Thyroid gland (tissue), 4 donors: ENCODE measurements around the gene COL27A1. TPM values are rescaled to one million over a fixed set of nuclear protein-coding genes. Genes with fewer than 3 reads are reported as not detected.

ENCODE experiments used
- DNase-seq, 2 donors: peaks; one replicate each; pipeline ENCODE4 v3.0.0-alpha.2; 2019
- H3K27ac ChIP-seq, 3 donors: fragments of 200-600 bp; sonication (generic); 1 replicate in 2 of 3; 2 replicates in 1 of 3; pipeline ENCODE4 v1.5.1; 2016 to 2019; ENCODE audit warnings: mild to moderate bottlenecking in 1 of 3, moderate library complexity in 1 of 3
- H3K27me3 ChIP-seq: fragments of 200-600 bp; sonication (generic); one replicate; pipeline ENCODE4 v1.5.1; 2019
- H3K36me3 ChIP-seq, 2 donors: fragments of 200-600 bp; sonication (generic); one replicate each; pipeline ENCODE4 v1.5.1; 2016 to 2019
- H3K4me1 ChIP-seq, 2 donors: fragments of 200-600 bp; sonication (generic); one replicate each; pipeline ENCODE4 v1.5.1; 2017 to 2019
- H3K4me3 ChIP-seq, 3 donors: fragments of 200-600 bp; sonication (generic); replicated peaks in 1 of 3; 1 replicate in 2 of 3; 2 replicates in 1 of 3; pipeline ENCODE4 v1.5.1; 2016; ENCODE audit warnings: mild to moderate bottlenecking in 1 of 3
- H3K9me3 ChIP-seq: fragments of 200-600 bp; sonication (generic); one replicate; pipeline ENCODE4 v1.5.1; 2017
- POLR2A ChIP-seq, 2 donors: fragments of 450-650 bp; IDR thresholded peaks; one replicate each; pipeline ENCODE4 v1.6.1; 2017; ENCODE audit warnings: antibody characterized with exemption in 2 of 2, mild to moderate bottlenecking in 2 of 2, moderate library complexity in 1 of 2
- WGBS, 2 donors: methylation state at CpG; one replicate each; pipeline ENCODE4 v1.1.5; 2017; 5-methylcytosine and 5-hydroxymethylcytosine counted together
- intact Hi-C: fragments of 100-400 bp; cut with DNase I; formaldehyde crosslinking; loops from one replicate; pipeline ENCODE4 v1.15.1; 2023
- total RNA-seq, 4 donors: library from RNA; depleted of rRNA; stranded (reverse); fragments of >200 nt; gene quantifications; one replicate each; pipeline ENCODE4 v1.2.3, GENCODE V29; 2016
- TF ChIP-seq, protein P1 (sequence below), 6 experiments: fragments of 200-600 bp in 3 of 6; fragments of 450-650 bp in 3 of 6; sonication (generic) in 3 of 6; IDR thresholded peaks; one replicate each; pipeline ENCODE4 v1.5.1; 2016 to 2019; ENCODE audit warnings: antibody characterized with exemption in 6 of 6, mild to moderate bottlenecking in 2 of 6, inconsistent platforms in 1 of 6, moderate library complexity in 1 of 6

The COL27A1 gene
- total RNA-seq, 4 donors from 2014 or later = 6.7 to 32.5 (median 10.6) TPM

DNA sequence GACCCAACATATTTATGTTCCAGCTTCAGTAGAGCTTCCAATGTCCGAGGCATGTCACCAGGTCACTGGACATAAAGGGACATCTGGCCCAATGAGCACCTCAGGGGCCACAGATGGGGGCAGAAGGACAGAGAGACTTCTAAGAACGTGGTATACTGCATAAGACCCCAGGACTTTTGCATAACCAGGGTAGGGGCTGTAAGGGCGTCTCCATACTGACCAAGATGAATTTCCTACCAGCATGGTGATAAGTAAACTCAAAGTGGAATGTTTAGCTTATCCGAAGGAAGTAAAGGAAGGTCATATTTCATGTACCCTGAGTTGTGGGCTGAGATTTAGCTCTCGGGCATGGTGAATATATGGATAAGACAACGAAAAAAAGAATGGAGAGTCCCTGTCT is 17.5 kb upstream of the COL27A1 start:
- no peak overlapping the region for H3K27ac ChIP-seq
- no peaks in the 10 kb centered on the region for H3K36me3 ChIP-seq
- no peak overlapping the region for H3K4me3 ChIP-seq
- intact Hi-C loops = no loop called here
- TF ChIP-seq, protein P1, sequence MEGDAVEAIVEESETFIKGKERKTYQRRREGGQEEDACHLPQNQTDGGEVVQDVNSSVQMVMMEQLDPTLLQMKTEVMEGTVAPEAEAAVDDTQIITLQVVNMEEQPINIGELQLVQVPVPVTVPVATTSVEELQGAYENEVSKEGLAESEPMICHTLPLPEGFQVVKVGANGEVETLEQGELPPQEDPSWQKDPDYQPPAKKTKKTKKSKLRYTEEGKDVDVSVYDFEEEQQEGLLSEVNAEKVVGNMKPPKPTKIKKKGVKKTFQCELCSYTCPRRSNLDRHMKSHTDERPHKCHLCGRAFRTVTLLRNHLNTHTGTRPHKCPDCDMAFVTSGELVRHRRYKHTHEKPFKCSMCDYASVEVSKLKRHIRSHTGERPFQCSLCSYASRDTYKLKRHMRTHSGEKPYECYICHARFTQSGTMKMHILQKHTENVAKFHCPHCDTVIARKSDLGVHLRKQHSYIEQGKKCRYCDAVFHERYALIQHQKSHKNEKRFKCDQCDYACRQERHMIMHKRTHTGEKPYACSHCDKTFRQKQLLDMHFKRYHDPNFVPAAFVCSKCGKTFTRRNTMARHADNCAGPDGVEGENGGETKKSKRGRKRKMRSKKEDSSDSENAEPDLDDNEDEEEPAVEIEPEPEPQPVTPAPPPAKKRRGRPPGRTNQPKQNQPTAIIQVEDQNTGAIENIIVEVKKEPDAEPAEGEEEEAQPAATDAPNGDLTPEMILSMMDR (IDR thresholded peaks at IDR 0.05) = no peak
- TF ChIP-seq POLR2A (IDR thresholded peaks at IDR 0.05) = no peak
- no peak for DNase-seq
- no peaks in the 10 kb centered on the region for H3K27me3 ChIP-seq
- WGBS, 2 donors = 94% methylated on average over 6 of the region's 6 CpGs
- peaks cover 5 to 32% of the 10 kb centered on the region in 2 donors for H3K4me1 ChIP-seq
- no peaks in the 10 kb centered on the region for H3K9me3 ChIP-seq

DNA sequence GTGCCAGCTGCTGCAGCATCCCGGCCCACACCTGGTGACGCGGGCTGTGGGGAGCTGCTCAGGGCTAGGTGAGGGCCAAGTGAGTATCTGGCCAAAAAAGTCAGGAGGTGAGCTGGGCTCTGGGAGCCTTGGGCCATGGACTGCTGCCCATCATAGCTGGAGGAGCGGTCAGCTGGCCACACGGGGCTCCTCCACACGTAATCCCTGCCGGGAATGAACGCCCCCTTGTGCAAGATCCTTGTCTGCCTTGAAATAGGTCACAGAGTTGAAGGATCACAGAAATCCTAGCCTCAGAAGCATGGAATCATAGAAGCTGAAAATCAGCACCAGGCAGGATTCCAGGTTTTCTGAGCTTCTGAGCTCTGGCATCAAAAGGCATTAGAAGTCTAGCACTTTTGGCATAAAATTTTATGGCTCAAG is 16.8 kb upstream of the COL27A1 start:
- Histone ChIP-seq H3K4me3 (no peak overlapping the region), H3K36me3 (no peaks in the 10 kb centered on the region), H3K4me1 (peaks cover 5 to 32% of the 10 kb centered on the region in 2 donors), H3K27me3 (no peaks in the 10 kb centered on the region), H3K27ac (no peak overlapping the region), H3K9me3 (no peaks in the 10 kb centered on the region)
- WGBS, 2 donors = 73 to 83% methylated on average over 8 of the region's 8 CpGs
- intact Hi-C loops = no loop called here
- peak; percentile 36 to 42 for DNase-seq
- TF ChIP-seq POLR2A (IDR thresholded peaks at IDR 0.05) = no peak
- TF ChIP-seq, protein P1 (IDR thresholded peaks at IDR 0.05) = no peak

DNA sequence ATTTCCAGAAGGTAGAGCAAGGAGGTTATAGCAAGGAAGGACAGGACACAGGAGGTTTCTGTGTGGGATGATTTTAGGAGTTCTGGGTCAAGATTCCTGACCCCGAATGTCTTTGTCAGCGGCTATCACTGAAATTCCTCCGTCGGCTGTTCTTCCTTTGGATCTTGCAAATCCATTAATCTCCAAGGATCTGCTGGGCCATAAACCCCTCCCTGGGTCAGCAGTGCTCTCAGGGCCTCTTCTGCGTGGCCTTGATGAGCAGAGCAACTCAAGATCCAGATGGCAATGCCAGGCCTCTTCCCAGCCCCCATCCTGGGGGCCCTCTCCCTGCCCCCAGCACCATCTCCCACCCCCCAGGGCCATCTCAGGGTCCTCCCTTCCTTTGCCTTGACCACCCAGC is 16.3 kb upstream of the COL27A1 start:
- intact Hi-C loops = no loop called here
- no peaks in the 10 kb centered on the region for H3K36me3 ChIP-seq
- no peak for DNase-seq
- peaks cover 5 to 27% of the 10 kb centered on the region in 2 donors for H3K4me1 ChIP-seq
- H3K4me3 ChIP-seq = no peak overlapping the region
- H3K27ac ChIP-seq = no peak overlapping the region
- no peaks in the 10 kb centered on the region for H3K27me3 ChIP-seq
- 84 to 89% methylated on average over 5 of the region's 5 CpGs for WGBS, 2 donors
- no peaks in the 10 kb centered on the region for H3K9me3 ChIP-seq
- TF ChIP-seq POLR2A (IDR thresholded peaks at IDR 0.05) = no peak
- TF ChIP-seq, protein P1 (IDR thresholded peaks at IDR 0.05) = no peak

DNA sequence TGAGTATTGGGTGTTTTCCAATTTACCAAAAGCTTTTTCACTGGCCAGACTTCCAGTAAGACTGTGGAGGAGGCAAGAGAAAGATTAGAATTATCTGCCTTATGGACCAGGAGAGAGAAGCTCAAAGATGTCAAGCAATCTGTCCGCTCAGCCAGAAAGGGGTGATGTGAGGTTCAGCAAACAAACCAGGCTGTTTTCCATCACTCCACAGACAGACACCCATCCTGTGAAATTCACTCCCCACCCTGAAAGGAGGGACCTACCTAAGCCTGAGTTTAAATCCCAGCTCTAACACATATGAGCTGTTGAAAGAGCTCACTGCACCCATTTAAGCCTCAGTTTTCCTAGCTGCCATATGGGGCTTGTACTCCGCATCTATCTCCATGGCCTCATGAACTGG is 14.9 kb upstream of the COL27A1 start:
- Histone ChIP-seq H3K4me1 (peaks cover 5 to 17% of the 10 kb centered on the region in 2 donors), H3K27ac (no peak overlapping the region), H3K9me3 (no peaks in the 10 kb centered on the region), H3K27me3 (no peaks in the 10 kb centered on the region), H3K36me3 (no peaks in the 10 kb centered on the region), H3K4me3 (no peak overlapping the region)
- no peak for DNase-seq
- intact Hi-C loops = no loop called here
- WGBS, 2 donors = 98% methylated on average over 2 of the region's 2 CpGs
- TF ChIP-seq POLR2A (IDR thresholded peaks at IDR 0.05) = no peak
- TF ChIP-seq, protein P1 (IDR thresholded peaks at IDR 0.05) = no peak

DNA sequence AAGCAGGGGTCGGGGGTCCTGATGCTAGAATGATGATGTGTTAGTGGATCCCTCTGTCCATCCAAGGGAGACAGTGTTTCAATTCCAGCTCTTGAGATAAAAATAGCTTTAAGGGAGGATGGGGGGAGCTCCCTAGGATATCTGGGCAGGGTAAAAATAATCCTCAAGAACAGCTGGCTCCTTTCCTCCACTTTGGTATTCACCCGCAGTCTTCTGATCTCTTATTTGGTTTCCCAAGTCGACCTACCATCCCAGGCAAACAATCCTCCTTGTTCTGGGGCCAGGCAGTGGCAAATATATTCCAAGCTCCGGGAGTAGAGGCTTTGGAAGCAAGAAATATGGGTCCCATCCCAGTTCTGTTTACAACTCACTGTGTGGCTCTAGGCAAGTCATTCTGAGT is 14.5 kb upstream of the COL27A1 start:
- no peaks in the 10 kb centered on the region for H3K36me3 ChIP-seq
- no peak for DNase-seq
- H3K27me3 ChIP-seq = no peaks in the 10 kb centered on the region
- intact Hi-C loops = no loop called here
- WGBS, 2 donors = 68 to 70% methylated on average over 4 of the region's 4 CpGs
- peaks cover 5 to 17% of the 10 kb centered on the region in 2 donors for H3K4me1 ChIP-seq
- H3K9me3 ChIP-seq = no peaks in the 10 kb centered on the region
- TF ChIP-seq, protein P1 (IDR thresholded peaks at IDR 0.05) = no peak
- TF ChIP-seq POLR2A (IDR thresholded peaks at IDR 0.05) = no peak
- H3K27ac ChIP-seq = no peak overlapping the region
- H3K4me3 ChIP-seq = no peak overlapping the region
